ENCODE measurements around the gene SLC27A1.

SLC27A1 gene

GRCh38 chr19:17450264-17451075 lies 19.9 kb upstream of the SLC27A1 start (continued):
- TF ChIP-seq, protein P1, sequence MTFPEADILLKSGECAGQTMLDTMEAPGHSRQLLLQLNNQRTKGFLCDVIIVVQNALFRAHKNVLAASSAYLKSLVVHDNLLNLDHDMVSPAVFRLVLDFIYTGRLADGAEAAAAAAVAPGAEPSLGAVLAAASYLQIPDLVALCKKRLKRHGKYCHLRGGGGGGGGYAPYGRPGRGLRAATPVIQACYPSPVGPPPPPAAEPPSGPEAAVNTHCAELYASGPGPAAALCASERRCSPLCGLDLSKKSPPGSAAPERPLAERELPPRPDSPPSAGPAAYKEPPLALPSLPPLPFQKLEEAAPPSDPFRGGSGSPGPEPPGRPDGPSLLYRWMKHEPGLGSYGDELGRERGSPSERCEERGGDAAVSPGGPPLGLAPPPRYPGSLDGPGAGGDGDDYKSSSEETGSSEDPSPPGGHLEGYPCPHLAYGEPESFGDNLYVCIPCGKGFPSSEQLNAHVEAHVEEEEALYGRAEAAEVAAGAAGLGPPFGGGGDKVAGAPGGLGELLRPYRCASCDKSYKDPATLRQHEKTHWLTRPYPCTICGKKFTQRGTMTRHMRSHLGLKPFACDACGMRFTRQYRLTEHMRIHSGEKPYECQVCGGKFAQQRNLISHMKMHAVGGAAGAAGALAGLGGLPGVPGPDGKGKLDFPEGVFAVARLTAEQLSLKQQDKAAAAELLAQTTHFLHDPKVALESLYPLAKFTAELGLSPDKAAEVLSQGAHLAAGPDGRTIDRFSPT (tag by site-specific recombination; IDR thresholded peaks at IDR 0.05), result no peak
- TF ChIP-seq HOXA7 (CRISPR knock-in tag; IDR thresholded peaks at IDR 0.05; ENCODE audit: borderline replicate concordance) (no peak), ZNF677 (tag by site-specific recombination; IDR thresholded peaks at IDR 0.05) (no peak), ZEB2 (tag by site-specific recombination; IDR thresholded peaks at IDR 0.05) (no peak), ZNF704 (tag by site-specific recombination; IDR thresholded peaks at IDR 0.05) (no peak), ZBTB21 (tag by site-specific recombination; IDR thresholded peaks at IDR 0.05) (no peak), ZNF747 (tag by site-specific recombination; IDR thresholded peaks at IDR 0.05) (no peak), SCRT1 (tag by site-specific recombination; IDR thresholded peaks at IDR 0.05; ENCODE audit: borderline replicate concordance) (no peak), ZBTB49 (tag by site-specific recombination; IDR thresholded peaks at IDR 0.05; ENCODE audit: low read depth) (no peak), ZNF138 (tag by site-specific recombination; IDR thresholded peaks at IDR 0.05; ENCODE audit: borderline replicate concordance) (no peak), ZNF837 (tag by site-specific recombination; IDR thresholded peaks at IDR 0.05) (no peak), ZNF510 (tag by site-specific recombination; IDR thresholded peaks at IDR 0.05; ENCODE audit: insufficient replicate concordance) (no peak), MZF1 (tag by site-specific recombination; IDR thresholded peaks at IDR 0.05; ENCODE audit: borderline replicate concordance) (no peak), ZNF391 (tag by site-specific recombination; IDR thresholded peaks at IDR 0.05; ENCODE audit: borderline replicate concordance, low read depth) (no peak), ZNF366 (tag by site-specific recombination; conservative IDR thresholded peaks at IDR 0.05) (peak; percentile 66), BCL11B (tag by site-specific recombination; IDR thresholded peaks at IDR 0.05; ENCODE audit: low read depth) (no peak), ZNF600 (tag by site-specific recombination; IDR thresholded peaks at IDR 0.05) (peak; percentile 37; the same call in 1 of the 2 replicates), EGR2 (tag by site-specific recombination; IDR thresholded peaks at IDR 0.05; ENCODE audit: low read depth) (peak; percentile 81), ZNF548 (tag by site-specific recombination; IDR thresholded peaks at IDR 0.05) (no peak), ZNF114 (tag by site-specific recombination; IDR thresholded peaks at IDR 0.05) (no peak), ZNF549 (tag by site-specific recombination; IDR thresholded peaks at IDR 0.05) (no peak), KLF1 (tag by site-specific recombination; IDR thresholded peaks at IDR 0.05) (no peak), ZNF501 (tag by site-specific recombination; IDR thresholded peaks at IDR 0.05) (no peak)
- TF ChIP-seq, protein P2, sequence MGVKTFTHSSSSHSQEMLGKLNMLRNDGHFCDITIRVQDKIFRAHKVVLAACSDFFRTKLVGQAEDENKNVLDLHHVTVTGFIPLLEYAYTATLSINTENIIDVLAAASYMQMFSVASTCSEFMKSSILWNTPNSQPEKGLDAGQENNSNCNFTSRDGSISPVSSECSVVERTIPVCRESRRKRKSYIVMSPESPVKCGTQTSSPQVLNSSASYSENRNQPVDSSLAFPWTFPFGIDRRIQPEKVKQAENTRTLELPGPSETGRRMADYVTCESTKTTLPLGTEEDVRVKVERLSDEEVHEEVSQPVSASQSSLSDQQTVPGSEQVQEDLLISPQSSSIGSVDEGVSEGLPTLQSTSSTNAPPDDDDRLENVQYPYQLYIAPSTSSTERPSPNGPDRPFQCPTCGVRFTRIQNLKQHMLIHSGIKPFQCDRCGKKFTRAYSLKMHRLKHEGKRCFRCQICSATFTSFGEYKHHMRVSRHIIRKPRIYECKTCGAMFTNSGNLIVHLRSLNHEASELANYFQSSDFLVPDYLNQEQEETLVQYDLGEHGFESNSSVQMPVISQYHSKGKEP (tag by site-specific recombination; IDR thresholded peaks at IDR 0.05), result no peak
- TF ChIP-seq, protein P3, sequence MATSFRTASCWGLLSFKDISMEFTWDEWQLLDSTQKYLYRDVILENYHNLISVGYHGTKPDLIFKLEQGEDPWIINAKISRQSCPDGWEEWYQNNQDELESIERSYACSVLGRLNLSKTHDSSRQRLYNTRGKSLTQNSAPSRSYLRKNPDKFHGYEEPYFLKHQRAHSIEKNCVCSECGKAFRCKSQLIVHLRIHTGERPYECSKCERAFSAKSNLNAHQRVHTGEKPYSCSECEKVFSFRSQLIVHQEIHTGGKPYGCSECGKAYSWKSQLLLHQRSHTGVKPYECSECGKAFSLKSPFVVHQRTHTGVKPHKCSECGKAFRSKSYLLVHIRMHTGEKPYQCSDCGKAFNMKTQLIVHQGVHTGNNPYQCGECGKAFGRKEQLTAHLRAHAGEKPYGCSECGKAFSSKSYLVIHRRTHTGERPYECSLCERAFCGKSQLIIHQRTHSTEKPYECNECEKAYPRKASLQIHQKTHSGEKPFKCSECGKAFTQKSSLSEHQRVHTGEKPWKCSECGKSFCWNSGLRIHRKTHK (tag by site-specific recombination; IDR thresholded peaks at IDR 0.05), result no peak
- TF ChIP-seq, protein P4, sequence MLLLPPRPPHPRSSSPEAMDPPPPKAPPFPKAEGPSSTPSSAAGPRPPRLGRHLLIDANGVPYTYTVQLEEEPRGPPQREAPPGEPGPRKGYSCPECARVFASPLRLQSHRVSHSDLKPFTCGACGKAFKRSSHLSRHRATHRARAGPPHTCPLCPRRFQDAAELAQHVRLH (tag by site-specific recombination; IDR thresholded peaks at IDR 0.05), result peak; percentile 79
- TF ChIP-seq, protein P5, sequence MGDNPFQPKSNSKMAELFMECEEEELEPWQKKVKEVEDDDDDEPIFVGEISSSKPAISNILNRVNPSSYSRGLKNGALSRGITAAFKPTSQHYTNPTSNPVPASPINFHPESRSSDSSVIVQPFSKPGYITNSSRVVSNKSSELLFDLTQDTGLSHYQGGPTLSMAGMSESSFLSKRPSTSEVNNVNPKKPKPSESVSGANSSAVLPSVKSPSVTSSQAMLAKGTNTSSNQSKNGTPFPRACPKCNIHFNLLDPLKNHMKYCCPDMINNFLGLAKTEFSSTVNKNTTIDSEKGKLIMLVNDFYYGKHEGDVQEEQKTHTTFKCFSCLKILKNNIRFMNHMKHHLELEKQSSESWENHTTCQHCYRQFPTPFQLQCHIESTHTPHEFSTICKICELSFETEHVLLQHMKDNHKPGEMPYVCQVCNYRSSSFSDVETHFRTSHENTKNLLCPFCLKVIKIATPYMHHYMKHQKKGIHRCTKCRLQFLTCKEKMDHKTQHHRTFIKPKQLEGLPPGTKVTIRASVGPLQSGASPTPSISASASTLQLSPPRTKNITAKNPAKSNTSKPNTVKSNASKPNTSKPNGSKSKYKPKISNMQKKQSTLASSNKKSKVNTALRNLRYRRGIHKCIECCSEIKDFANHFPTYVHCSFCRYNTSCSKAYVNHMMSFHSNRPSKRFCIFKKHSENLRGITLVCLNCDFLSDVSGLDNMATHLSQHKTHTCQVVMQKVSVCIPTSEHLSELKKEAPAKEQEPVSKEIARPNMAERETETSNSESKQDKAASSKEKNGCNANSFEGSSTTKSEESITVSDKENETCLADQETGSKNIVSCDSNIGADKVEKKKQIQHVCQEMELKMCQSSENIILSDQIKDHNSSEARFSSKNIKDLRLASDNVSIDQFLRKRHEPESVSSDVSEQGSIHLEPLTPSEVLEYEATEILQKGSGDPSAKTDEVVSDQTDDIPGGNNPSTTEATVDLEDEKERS (tag by site-specific recombination; IDR thresholded peaks at IDR 0.05), result peak; percentile 82
